ENCODE data around the gene GALK2. TPM values are rescaled to one million over a fixed set of nuclear protein-coding genes. Genes with fewer than 3 reads are reported as not detected.

Gene GALK2
- total and polyA plus RNA-seq, 10 donors, result 6.8 to 60.8 (median 32.7) TPM

- Histone ChIP-seq H3K27ac (no peak overlapping the region), H3K9me3 (peaks cover 0 to 6% (median 0%) of the 10 kb centered on the region in 8 donors), H3K4me1 (no peaks in the 10 kb centered on the region), H3K4me3 (no peak overlapping the region), H3K36me3 (peaks cover 0 to 60% (median 9%) of the 10 kb centered on the region in 6 donors), H3K27me3 (replicated peaks in 1 of 7) (no peaks in the 10 kb centered on the region)
- TF ChIP-seq POLR2AphosphoS5 (IDR thresholded peaks at IDR 0.05) (no peak), POLR2A (IDR thresholded peaks at IDR 0.05) (no peak), CTCF (IDR thresholded peaks at IDR 0.05 in 8 of 11, conservative IDR thresholded peaks at IDR 0.05 in 3 of 11) (no peak)
- WGBS, 5 donors, result 94 to 100% (median 95%) methylated on average over 1 of the region's 1 CpG
- intact Hi-C loops (cut with DNase I; ENCODE audit: low total_unique reads), result no loop called here
- DNase-seq, result no peak
Observed at GRCh38 chr15:49296258-49296657, 126.2 kb downstream of the GALK2 start.

GRCh38 chr15:49297584-49297983, 127.5 kb downstream of the GALK2 start:
- Histone ChIP-seq H3K4me3 (no peak overlapping the region), H3K4me1 (no peaks in the 10 kb centered on the region), H3K27ac (no peak overlapping the region), H3K27me3 (replicated peaks in 1 of 7) (no peaks in the 10 kb centered on the region), H3K36me3 (peaks cover 0 to 59% (median 3%) of the 10 kb centered on the region in 6 donors), H3K9me3 (peaks cover 0 to 6% (median 0%) of the 10 kb centered on the region in 8 donors)
- 96 to 100% (median 100%) methylated on average over 1 of the region's 1 CpG for WGBS, 5 donors
- TF ChIP-seq POLR2A (IDR thresholded peaks at IDR 0.05) (no peak), POLR2AphosphoS5 (IDR thresholded peaks at IDR 0.05) (no peak), CTCF (IDR thresholded peaks at IDR 0.05 in 8 of 11, conservative IDR thresholded peaks at IDR 0.05 in 3 of 11) (no peak)
- intact Hi-C loops (cut with DNase I; ENCODE audit: low total_unique reads), result no loop called here
- DNase-seq, result no peak

GRCh38 chr15:49300856-49301255, 130.8 kb downstream of the GALK2 start:
- intact Hi-C loops (cut with DNase I; ENCODE audit: low total_unique reads), result no loop called here
- TF ChIP-seq CTCF (IDR thresholded peaks at IDR 0.05 in 8 of 11, conservative IDR thresholded peaks at IDR 0.05 in 3 of 11) (no peak), POLR2A (IDR thresholded peaks at IDR 0.05) (no peak), POLR2AphosphoS5 (IDR thresholded peaks at IDR 0.05) (no peak)
- WGBS, 5 donors, result 90 to 96% (median 94%) methylated on average over 3 of the region's 3 CpGs
- Histone ChIP-seq H3K27ac (no peak overlapping the region), H3K9me3 (peaks cover 0 to 6% (median 0%) of the 10 kb centered on the region in 8 donors), H3K27me3 (replicated peaks in 1 of 7) (no peaks in the 10 kb centered on the region), H3K4me3 (no peak overlapping the region), H3K36me3 (peaks cover 3 to 54% (median 10%) of the 10 kb centered on the region in 6 donors), H3K4me1 (no peaks in the 10 kb centered on the region)
- no peak for DNase-seq

GRCh38 chr15:49301562-49301961, 131.5 kb downstream of the GALK2 start:
- Histone ChIP-seq H3K27ac (no peak overlapping the region), H3K9me3 (peaks cover 0 to under 1% (median 0%) of the 10 kb centered on the region in 8 donors), H3K27me3 (replicated peaks in 1 of 7) (no peaks in the 10 kb centered on the region), H3K36me3 (peaks cover 3 to 47% (median 10%) of the 10 kb centered on the region in 6 donors), H3K4me1 (no peaks in the 10 kb centered on the region), H3K4me3 (no peak overlapping the region)
- no peak for DNase-seq
- TF ChIP-seq POLR2AphosphoS5 (IDR thresholded peaks at IDR 0.05) (no peak), POLR2A (IDR thresholded peaks at IDR 0.05) (no peak), CTCF (IDR thresholded peaks at IDR 0.05 in 8 of 11, conservative IDR thresholded peaks at IDR 0.05 in 3 of 11) (no peak)
- intact Hi-C loops (cut with DNase I; ENCODE audit: low total_unique reads), result no loop called here

All from spleen (tissue), 11 donors.